ENCODE results near the gene TUSC2.
"Not testable (repeated sequence)": the region's sequence is repeated elsewhere in the genome, so short reads cannot be mapped to it uniquely, and the experiment has no call there.

TUSC2 gene

DNA sequence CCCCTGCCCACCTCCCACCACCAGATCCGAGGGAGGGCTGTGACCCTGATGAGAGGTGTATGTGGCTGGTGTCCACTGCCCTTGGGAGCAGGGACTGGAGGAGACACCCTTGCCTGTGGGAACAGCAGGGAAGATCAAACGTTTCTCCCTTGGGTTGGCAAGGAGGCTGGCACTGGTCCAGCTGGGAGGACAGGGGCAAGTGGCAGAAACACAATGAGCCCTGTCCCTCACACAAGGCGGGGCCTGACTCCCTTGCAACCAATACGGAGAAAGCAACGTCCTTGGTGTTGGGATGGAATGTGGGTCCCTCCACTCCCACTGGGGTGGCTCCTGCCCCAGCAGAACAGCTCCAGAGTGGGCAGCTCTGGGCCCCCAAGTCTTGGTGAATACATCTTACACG lies 10.7 kb downstream of the TUSC2 start:
- Histone ChIP-seq H2BK15ac (replicated peaks; ENCODE audit: low read depth) (no peak overlapping the region), H3K56ac (ENCODE audit: low read length) (peak overlapping the region; percentile 44), H3K36me3 (ENCODE audit: control insufficient read depth, insufficient read depth, low read length) (peaks cover 10% of the 10 kb centered on the region), H2BK5ac (ENCODE audit: low read length) (no peak overlapping the region), H3K4me1 (ENCODE audit: control insufficient read depth, low read depth, low read length) (peaks cover 16% of the 10 kb centered on the region), H3K4ac (ENCODE audit: low read depth, low read length) (no peak overlapping the region), H3K23ac (ENCODE audit: low read length) (no peak overlapping the region), H3K9ac (ENCODE audit: low read length) (peak overlapping the region; percentile 26), H2AK5ac (ENCODE audit: low read length) (no peak overlapping the region), H4K8ac (ENCODE audit: low read depth, low read length) (no peak overlapping the region), H3K27me3 (ENCODE audit: insufficient read depth, low read length, poor library complexity) (no peaks in the 10 kb centered on the region), H4K5ac (ENCODE audit: low read length) (no peak overlapping the region), H3K79me1 (ENCODE audit: low read length) (peaks cover 29% of the 10 kb centered on the region), H3K4me3 (ENCODE audit: low read length) (no peak overlapping the region), H3K79me2 (ENCODE audit: control insufficient read depth, insufficient read depth, low read length) (peaks cover 27% of the 10 kb centered on the region), H3K18ac (ENCODE audit: low read length) (no peak overlapping the region), H3K27ac (ENCODE audit: low read depth, low read length) (no peak overlapping the region), H2BK120ac (ENCODE audit: low read depth, low read length) (no peak overlapping the region), H3K4me2 (ENCODE audit: low read length) (no peak overlapping the region)
- DNase-seq: no peak
- no CpG with 5 or more reads among the region's 6 CpGs for WGBS (ENCODE audit: extremely low coverage, insufficient coverage, low lambda C conversion rate)

- Histone ChIP-seq H3K4me3 (ENCODE audit: low read length) (no peak overlapping the region), H3K27ac (ENCODE audit: low read depth, low read length) (no peak overlapping the region), H3K27me3 (ENCODE audit: insufficient read depth, low read length, poor library complexity) (no peaks in the 10 kb centered on the region), H4K8ac (ENCODE audit: low read depth, low read length) (no peak overlapping the region), H2BK15ac (replicated peaks; ENCODE audit: low read depth) (no peak overlapping the region), H2BK120ac (ENCODE audit: low read depth, low read length) (no peak overlapping the region), H3K4me1 (ENCODE audit: control insufficient read depth, low read depth, low read length) (peaks cover 16% of the 10 kb centered on the region), H3K36me3 (ENCODE audit: control insufficient read depth, insufficient read depth, low read length) (peaks cover 10% of the 10 kb centered on the region), H3K9ac (ENCODE audit: low read length) (peak overlapping the region; percentile 26), H2AK5ac (ENCODE audit: low read length) (no peak overlapping the region), H3K56ac (ENCODE audit: low read length) (peak overlapping the region; percentile 44), H2BK5ac (ENCODE audit: low read length) (no peak overlapping the region), H3K79me1 (ENCODE audit: low read length) (peaks cover 29% of the 10 kb centered on the region), H3K79me2 (ENCODE audit: control insufficient read depth, insufficient read depth, low read length) (peaks cover 27% of the 10 kb centered on the region), H4K5ac (ENCODE audit: low read length) (no peak overlapping the region), H3K4me2 (ENCODE audit: low read length) (no peak overlapping the region), H3K18ac (ENCODE audit: low read length) (no peak overlapping the region), H3K4ac (ENCODE audit: low read depth, low read length) (no peak overlapping the region), H3K23ac (ENCODE audit: low read length) (no peak overlapping the region)
- no CpG with 5 or more reads among the region's 9 CpGs for WGBS (ENCODE audit: extremely low coverage, insufficient coverage, low lambda C conversion rate)
- DNase-seq: peak; percentile 88
Observed at GRCh38 chr3:50316657-50317242, 11.3 kb downstream of the TUSC2 start.

GRCh38 chr3:50314816-50315215 lies 13.2 kb downstream of the TUSC2 start:
- no peak overlapping the region for H3K4me3 ChIP-seq (ENCODE audit: low read length)
- no peak overlapping the region for H2BK15ac ChIP-seq (replicated peaks; ENCODE audit: low read depth)
- H3K9ac ChIP-seq (ENCODE audit: low read length): no peak overlapping the region
- peak overlapping the region; percentile 87 for H2BK5ac ChIP-seq (ENCODE audit: low read length)
- peaks cover 10% of the 10 kb centered on the region for H3K36me3 ChIP-seq (ENCODE audit: control insufficient read depth, insufficient read depth, low read length)
- no peak overlapping the region for H4K5ac ChIP-seq (ENCODE audit: low read length)
- H3K4ac ChIP-seq (ENCODE audit: low read depth, low read length): no peak overlapping the region
- H4K8ac ChIP-seq (ENCODE audit: low read depth, low read length): no peak overlapping the region
- peaks cover 9% of the 10 kb centered on the region for H3K4me1 ChIP-seq (ENCODE audit: control insufficient read depth, low read depth, low read length)
- H3K18ac ChIP-seq (ENCODE audit: low read length): no peak overlapping the region
- no peak overlapping the region for H2AK5ac ChIP-seq (ENCODE audit: low read length)
- peaks cover 19% of the 10 kb centered on the region for H3K79me1 ChIP-seq (ENCODE audit: low read length)
- H3K23ac ChIP-seq (ENCODE audit: low read length): no peak overlapping the region
- H3K79me2 ChIP-seq (ENCODE audit: control insufficient read depth, insufficient read depth, low read length): peaks cover 16% of the 10 kb centered on the region
- no peak overlapping the region for H3K4me2 ChIP-seq (ENCODE audit: low read length)
- no peak for DNase-seq
- H3K27ac ChIP-seq (ENCODE audit: low read depth, low read length): peak overlapping the region; percentile 51
- peak overlapping the region; percentile 78 for H3K56ac ChIP-seq (ENCODE audit: low read length)
- no peak overlapping the region for H2BK120ac ChIP-seq (ENCODE audit: low read depth, low read length)
- no CpG with 5 or more reads among the region's 4 CpGs for WGBS (ENCODE audit: extremely low coverage, insufficient coverage, low lambda C conversion rate)
- no peaks in the 10 kb centered on the region for H3K27me3 ChIP-seq (ENCODE audit: insufficient read depth, low read length, poor library complexity)

DNA sequence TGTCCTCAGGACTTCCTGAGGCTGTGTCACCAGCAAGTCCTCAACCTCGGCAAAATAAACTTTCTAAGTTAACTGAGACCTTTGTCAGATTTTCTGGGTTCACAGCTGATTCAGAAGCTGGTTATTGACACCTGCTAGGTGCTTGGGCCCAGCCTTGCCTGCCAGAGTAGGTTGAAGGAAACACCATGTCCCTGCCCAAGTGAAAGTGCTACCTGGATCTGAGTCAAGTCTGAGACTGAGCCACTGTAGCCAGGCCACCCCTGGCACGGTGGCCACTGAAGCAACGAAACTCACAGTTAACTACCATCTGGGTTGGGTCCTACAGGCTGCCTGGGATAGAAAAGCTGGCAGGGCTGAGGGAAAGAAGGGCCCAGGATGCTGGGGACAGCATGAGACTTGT lies 13.7 kb downstream of the TUSC2 start:
- peaks cover 12% of the 10 kb centered on the region for H3K79me2 ChIP-seq (ENCODE audit: control insufficient read depth, insufficient read depth, low read length)
- H3K23ac ChIP-seq (ENCODE audit: low read length): no peak overlapping the region
- no peak overlapping the region for H4K8ac ChIP-seq (ENCODE audit: low read depth, low read length)
- H3K79me1 ChIP-seq (ENCODE audit: low read length): peaks cover 15% of the 10 kb centered on the region
- no peak overlapping the region for H4K5ac ChIP-seq (ENCODE audit: low read length)
- H3K4me1 ChIP-seq (ENCODE audit: control insufficient read depth, low read depth, low read length): peaks cover 9% of the 10 kb centered on the region
- peak overlapping the region; percentile 7 for H3K4me2 ChIP-seq (ENCODE audit: low read length)
- no peak overlapping the region for H2BK120ac ChIP-seq (ENCODE audit: low read depth, low read length)
- DNase-seq: peak; percentile 23
- H2AK5ac ChIP-seq (ENCODE audit: low read length): peak overlapping the region; percentile 15
- no CpG with 5 or more reads among the region's 3 CpGs for WGBS (ENCODE audit: extremely low coverage, insufficient coverage, low lambda C conversion rate)
- no peak overlapping the region for H3K4me3 ChIP-seq (ENCODE audit: low read length)
- peak overlapping the region; percentile 87 for H2BK5ac ChIP-seq (ENCODE audit: low read length)
- peak overlapping the region; percentile 22 for H3K9ac ChIP-seq (ENCODE audit: low read length)
- no peaks in the 10 kb centered on the region for H3K27me3 ChIP-seq (ENCODE audit: insufficient read depth, low read length, poor library complexity)
- H3K56ac ChIP-seq (ENCODE audit: low read length): peak overlapping the region; percentile 78
- H3K4ac ChIP-seq (ENCODE audit: low read depth, low read length): peak overlapping the region; percentile 2
- no peak overlapping the region for H3K18ac ChIP-seq (ENCODE audit: low read length)
- H3K27ac ChIP-seq (ENCODE audit: low read depth, low read length): peak overlapping the region; percentile 51
- H2BK15ac ChIP-seq (replicated peaks; ENCODE audit: low read depth): no peak overlapping the region
- H3K36me3 ChIP-seq (ENCODE audit: control insufficient read depth, insufficient read depth, low read length): peaks cover 6% of the 10 kb centered on the region

DNA sequence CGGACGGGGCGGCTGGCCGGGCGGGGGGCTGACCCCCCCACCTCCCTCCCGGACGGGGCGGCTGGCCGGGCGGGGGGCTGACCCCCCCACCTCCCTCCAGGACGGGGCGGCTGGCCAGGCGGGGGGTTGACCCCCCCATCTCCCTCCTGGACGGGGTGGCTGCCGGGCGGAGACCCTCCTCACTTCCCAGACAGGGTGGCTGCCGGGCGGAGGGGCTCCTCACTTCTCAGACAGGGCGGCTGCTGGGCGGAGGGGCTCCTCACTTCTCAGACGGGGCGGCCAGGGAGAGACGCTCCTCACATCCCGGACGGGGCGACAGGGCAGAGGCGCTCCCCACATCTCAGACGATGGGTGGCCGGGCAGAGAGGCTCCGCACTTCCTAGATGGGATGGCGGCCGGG lies 16.0 kb downstream of the TUSC2 start:
- not testable (repeated sequence) for H2BK5ac ChIP-seq (ENCODE audit: low read length); H3K9ac ChIP-seq (ENCODE audit: low read length); H3K56ac ChIP-seq (ENCODE audit: low read length); DNase-seq; H3K36me3 ChIP-seq (ENCODE audit: control insufficient read depth, insufficient read depth, low read length); H3K79me1 ChIP-seq (ENCODE audit: low read length); H4K8ac ChIP-seq (ENCODE audit: low read depth, low read length); H3K18ac ChIP-seq (ENCODE audit: low read length); H3K4ac ChIP-seq (ENCODE audit: low read depth, low read length); H3K4me2 ChIP-seq (ENCODE audit: low read length); H2BK120ac ChIP-seq (ENCODE audit: low read depth, low read length); H3K27me3 ChIP-seq (ENCODE audit: insufficient read depth, low read length, poor library complexity); H4K5ac ChIP-seq (ENCODE audit: low read length); H3K27ac ChIP-seq (ENCODE audit: low read depth, low read length); H3K4me3 ChIP-seq (ENCODE audit: low read length); H2BK15ac ChIP-seq (replicated peaks; ENCODE audit: low read depth); H3K23ac ChIP-seq (ENCODE audit: low read length); H3K4me1 ChIP-seq (ENCODE audit: control insufficient read depth, low read depth, low read length); H2AK5ac ChIP-seq (ENCODE audit: low read length); H3K79me2 ChIP-seq (ENCODE audit: control insufficient read depth, insufficient read depth, low read length)
- WGBS (ENCODE audit: extremely low coverage, insufficient coverage, low lambda C conversion rate): no CpG with 5 or more reads among the region's 32 CpGs

DNA sequence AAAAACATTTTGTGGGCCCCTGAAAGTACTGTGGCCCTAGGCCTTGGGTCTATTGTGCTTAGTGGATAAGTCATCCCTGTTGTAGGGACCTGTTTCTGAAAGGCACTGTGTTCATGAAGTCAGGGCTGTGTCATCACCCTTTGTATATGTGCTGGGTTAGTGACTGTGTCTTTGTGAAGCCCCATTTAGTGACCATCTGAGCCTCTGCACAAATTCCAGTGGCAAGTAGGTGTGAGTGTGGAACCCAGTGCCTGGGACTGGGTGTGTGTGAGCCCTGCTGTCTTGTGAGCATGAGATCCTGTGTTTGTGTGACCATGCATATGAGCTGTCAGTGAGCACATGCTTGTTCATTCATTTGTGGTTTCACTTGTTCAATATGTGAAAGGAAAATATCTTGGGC lies 23.4 kb downstream of the TUSC2 start:
- Histone ChIP-seq H4K5ac (ENCODE audit: low read length) (no peak overlapping the region), H3K79me2 (ENCODE audit: control insufficient read depth, insufficient read depth, low read length) (no peaks in the 10 kb centered on the region), H3K27me3 (ENCODE audit: insufficient read depth, low read length, poor library complexity) (no peaks in the 10 kb centered on the region), H3K56ac (ENCODE audit: low read length) (no peak overlapping the region), H2AK5ac (ENCODE audit: low read length) (no peak overlapping the region), H3K27ac (ENCODE audit: low read depth, low read length) (no peak overlapping the region), H3K23ac (ENCODE audit: low read length) (no peak overlapping the region), H3K4me2 (ENCODE audit: low read length) (no peak overlapping the region), H3K4me3 (ENCODE audit: low read length) (no peak overlapping the region), H3K4ac (ENCODE audit: low read depth, low read length) (no peak overlapping the region), H3K36me3 (ENCODE audit: control insufficient read depth, insufficient read depth, low read length) (no peaks in the 10 kb centered on the region), H2BK120ac (ENCODE audit: low read depth, low read length) (no peak overlapping the region), H3K79me1 (ENCODE audit: low read length) (no peaks in the 10 kb centered on the region), H3K4me1 (ENCODE audit: control insufficient read depth, low read depth, low read length) (peaks cover 5% of the 10 kb centered on the region), H2BK5ac (ENCODE audit: low read length) (no peak overlapping the region), H2BK15ac (replicated peaks; ENCODE audit: low read depth) (no peak overlapping the region), H3K9ac (ENCODE audit: low read length) (no peak overlapping the region), H3K18ac (ENCODE audit: low read length) (no peak overlapping the region), H4K8ac (ENCODE audit: low read depth, low read length) (no peak overlapping the region)
- DNase-seq: no peak
